Kidney glomerular epithelial cell (primary cell): ENCODE results near the gene ATP6V1E1.
"Not testable (repeated sequence)": the region's sequence is repeated elsewhere in the genome, so short reads cannot be mapped to it uniquely, and the experiment has no call there.

Experiments
- DNase-seq: peaks from one replicate; lab custom pipeline; 2025; lab: John Stamatoyannopoulos, UW

ATP6V1E1 gene

DNA sequence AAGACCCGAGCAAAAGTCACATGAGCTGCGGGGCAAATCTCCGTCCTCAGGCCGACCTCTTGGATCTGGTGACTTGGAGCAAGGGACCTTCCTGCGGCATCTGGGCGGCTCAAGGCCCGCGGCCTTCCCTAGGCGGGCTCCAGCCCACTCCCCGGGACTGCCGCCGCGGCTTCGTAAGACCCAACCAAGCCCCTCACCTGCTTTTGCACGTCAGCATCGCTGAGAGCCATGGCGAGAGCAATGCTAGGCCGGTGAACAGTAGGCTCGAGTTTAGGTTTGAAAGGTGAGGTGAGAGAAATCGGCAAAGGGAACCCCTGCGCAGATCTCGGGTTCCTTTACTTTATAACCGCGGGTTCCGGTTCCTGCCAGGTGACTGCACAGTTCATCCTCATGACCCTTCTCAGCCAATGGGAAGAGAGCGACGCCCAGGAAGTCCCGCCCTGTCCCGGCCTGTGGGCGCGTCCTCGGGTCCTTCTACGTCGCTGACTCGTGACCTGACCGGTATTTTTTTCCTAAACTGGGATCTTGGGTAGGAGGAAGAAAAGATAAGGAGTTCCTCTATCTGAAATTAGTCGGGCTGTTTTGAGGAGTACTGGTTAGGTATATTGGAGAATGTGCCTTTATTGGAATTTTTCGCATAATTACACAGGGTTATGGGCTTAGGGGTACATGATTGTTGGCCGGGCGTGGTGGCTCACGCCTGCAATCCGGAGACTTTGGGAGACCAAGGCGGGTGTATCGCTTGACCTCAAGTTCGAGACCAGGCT is at the start of gene ATP6V1E1:
Gene ATP6V1E1 (minus strand): TSS at position 344 of the 767 bp plus-strand sequence. CDS start 114 bp downstream, at position 230.
- peak; percentile 96 for DNase-seq

DNA sequence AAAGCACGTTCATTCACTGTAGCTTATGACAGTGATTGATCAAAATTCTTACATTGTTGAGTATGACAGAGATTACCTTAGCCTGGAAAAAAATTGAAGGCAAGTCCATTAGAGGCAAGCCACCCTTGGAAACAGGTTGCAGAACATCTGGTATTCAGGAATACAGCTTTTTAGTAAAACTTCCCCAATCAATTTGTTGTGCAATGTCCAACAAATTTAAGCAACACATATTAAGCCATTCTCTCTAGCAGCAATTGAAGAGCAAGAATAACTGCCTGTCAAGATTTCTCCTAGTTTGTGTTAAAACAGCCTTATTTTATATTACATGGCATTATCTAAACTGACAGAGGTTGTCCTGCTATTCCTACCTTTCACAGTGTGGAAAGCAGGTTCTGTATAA is 47.0 kb upstream of the ATP6V1E1 start:
- no peak for DNase-seq

GRCh38 chr22:17674152-17674551 is 45.6 kb upstream of the ATP6V1E1 start:
- no peak for DNase-seq

GRCh38 chr22:17672417-17672991 is 44.0 kb upstream of the ATP6V1E1 start:
- DNase-seq = no peak

DNA sequence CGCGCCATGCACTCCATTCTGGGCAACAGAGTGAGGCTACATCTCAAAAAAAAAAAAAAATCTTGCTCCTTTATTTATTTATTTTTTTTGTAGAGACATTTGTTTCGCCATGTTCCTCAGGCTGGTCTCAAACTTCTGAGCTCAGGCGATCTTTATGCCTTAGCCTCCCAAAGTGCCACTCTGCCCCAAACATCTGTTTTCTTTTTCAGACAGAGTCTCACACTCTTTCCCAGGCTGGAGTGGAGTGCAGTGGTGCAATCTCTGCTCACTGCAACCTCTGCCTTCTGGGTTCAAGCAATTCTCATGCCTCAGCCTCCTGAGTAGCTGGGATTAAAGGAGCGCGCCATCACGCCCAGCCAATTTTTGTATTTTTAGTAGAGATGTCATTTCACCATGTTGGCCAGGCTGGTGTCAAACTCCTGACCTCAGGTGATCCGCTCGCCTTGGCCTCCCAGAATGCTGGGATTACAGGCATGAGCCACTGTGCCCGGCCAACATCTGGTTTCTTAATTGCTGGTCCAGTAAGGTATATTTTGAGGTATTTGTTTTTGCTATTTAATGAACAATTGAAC is 43.1 kb upstream of the ATP6V1E1 start:
- DNase-seq = not testable (repeated sequence)

GRCh38 chr22:17665854-17666253 is 37.3 kb upstream of the ATP6V1E1 start:
- no peak for DNase-seq

DNA sequence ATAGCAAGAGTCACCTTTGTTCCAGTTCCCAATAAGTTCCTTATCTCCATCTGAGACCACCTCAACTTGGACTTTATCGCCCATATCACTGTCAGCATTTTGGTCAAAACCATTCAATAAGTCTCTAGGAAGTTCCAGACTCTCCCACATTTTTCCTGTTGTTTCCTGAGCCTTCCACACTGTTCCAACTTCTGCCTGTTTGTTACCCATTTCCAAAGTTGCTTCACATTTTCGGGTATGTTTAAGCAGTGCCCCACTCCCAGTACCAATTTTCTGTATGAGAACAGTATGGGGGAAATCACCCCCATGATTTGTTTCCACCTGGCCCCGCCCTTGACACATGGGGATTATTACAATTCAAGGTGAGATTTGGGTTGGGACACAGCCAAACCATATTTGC is 36.7 kb upstream of the ATP6V1E1 start:
- no peak for DNase-seq

GRCh38 chr22:17664414-17665055 is 36.0 kb upstream of the ATP6V1E1 start:
- DNase-seq = no peak

- DNase-seq = no peak
These were observed 28.4 kb upstream of the ATP6V1E1 start for GRCh38 chr22:17656870-17657395.

- no peak for DNase-seq
These were observed 26.7 kb upstream of the ATP6V1E1 start for GRCh38 chr22:17655289-17655688.

DNA sequence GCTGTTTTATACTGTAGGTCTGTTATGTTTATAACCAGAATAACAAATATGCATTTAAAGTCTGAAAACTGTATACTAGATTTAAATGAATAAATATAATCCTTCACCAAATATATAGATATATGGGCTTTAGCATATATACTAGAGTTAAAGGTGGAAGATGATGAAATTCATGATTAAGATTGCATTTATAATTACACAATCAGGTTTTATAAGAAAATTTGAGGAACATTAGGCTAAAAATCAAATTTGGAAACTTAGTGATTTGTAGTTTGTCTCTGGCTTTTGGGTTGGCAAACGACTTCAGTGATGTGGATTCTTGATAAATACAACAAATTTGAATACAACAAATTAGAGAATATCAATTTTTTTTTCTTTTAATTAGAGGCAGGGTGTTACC is 20.0 kb upstream of the ATP6V1E1 start:
- no peak for DNase-seq

DNA sequence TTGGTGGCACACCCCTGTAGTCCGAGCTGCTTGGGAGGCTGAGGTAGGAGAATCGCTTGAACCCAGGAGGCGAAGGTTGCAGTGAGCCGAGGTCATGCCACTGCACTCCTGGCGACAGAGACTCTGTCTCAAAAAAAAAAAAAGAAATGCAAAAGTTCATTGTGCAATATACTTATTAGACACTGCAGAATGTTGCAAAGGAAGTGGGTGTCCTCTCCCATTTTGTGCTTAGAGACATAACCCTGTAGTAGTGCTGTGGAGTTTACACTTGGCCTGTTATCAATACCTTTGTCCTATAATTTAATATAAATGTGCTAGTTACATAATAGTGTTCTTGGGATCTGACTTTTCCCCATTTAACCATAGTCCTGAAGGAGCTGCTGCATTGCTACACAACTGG is 19.4 kb upstream of the ATP6V1E1 start:
- no peak for DNase-seq

DNA sequence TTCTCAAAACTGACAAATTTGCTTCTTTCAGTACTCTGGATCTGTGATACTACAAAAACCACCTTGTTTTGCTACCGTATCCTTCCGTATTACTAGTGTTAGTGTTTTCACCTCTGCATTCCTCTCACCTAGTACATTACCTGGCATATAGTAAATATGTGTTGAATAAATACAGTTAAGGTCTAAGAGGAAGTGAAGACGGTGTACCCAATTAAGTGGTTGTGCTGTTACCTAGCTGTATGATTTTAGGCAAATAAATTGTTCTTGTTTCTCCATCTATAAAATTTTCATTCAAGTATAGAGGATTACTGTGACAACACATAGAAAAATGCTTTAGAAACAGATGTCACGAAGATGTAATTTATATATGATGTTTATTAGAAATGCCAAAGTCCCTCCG is 18.9 kb upstream of the ATP6V1E1 start:
- no peak for DNase-seq

GRCh38 chr22:17642357-17642756 is 13.8 kb upstream of the ATP6V1E1 start:
- DNase-seq = not testable (repeated sequence)

DNA sequence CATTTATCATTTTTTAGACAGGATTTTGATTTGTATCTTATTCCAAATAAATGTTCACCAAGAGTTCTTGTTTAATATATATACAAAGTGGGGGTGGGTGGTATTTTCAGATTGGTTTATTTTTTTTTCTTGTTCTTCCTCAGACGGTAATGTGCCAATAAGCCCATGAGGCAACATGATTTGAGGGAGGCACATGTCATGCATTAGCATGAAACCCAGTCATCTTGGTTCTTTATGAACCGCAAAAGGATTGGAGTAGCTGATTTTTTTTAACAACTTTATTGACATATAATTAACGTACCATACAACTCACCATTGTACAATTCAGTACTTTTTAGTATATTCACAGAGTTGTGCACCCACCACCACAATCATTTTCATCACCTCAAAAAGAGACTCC is 12.7 kb upstream of the ATP6V1E1 start:
- no peak for DNase-seq

- DNase-seq = peak; percentile 63
These were observed 10.7 kb upstream of the ATP6V1E1 start for GRCh38 chr22:17639247-17639741.

DNA sequence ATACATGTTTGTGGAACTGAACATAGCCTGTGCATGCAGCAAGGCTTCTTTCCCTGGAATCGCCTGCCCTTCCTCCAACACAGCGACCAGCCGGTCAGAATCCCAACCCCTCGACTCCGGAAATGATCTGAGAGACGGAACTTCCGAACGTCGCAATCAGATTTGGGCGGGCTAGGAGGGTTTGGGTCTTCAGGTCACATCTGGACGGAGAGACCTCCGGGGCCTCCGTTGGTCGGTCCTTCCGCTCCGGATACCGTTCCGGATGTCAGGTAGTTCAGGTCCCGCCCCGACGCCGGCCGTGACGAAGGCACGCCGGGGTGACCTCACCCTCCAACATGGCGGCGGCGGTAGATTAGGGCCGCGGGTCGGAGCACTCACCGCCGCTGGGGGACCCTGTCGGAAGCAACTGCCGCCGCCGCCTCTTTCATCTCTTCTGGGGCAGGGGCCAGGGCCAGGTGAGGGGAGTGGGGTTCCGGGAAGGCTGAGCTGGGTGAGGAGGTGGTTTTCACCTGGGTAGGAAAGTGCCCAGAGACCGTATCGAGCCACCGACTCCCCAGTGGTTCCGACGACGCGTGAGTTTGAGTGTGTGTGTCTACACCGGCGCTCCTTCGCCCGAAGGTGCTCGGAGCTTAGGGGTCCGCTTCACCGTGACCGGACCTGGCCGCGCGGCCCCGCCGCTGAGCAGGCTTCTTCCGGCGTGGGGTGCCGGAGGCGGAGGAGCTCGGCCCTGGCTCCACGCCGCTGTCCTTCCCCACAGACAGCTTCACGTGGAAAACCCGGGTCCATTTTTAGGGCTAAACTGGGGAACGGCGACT is 10.1 kb upstream of the ATP6V1E1 start, which contains the start of gene BCL2L13:
Gene BCL2L13 (plus strand): TSS at position 326 of the 815 bp plus-strand sequence. CDS start 16,955 bp downstream, outside the sequence.
- DNase-seq = peak; percentile 77

GRCh38 chr22:17638182-17638431 is 9.6 kb upstream of the ATP6V1E1 start:
- DNase-seq = peak; percentile 62

DNA sequence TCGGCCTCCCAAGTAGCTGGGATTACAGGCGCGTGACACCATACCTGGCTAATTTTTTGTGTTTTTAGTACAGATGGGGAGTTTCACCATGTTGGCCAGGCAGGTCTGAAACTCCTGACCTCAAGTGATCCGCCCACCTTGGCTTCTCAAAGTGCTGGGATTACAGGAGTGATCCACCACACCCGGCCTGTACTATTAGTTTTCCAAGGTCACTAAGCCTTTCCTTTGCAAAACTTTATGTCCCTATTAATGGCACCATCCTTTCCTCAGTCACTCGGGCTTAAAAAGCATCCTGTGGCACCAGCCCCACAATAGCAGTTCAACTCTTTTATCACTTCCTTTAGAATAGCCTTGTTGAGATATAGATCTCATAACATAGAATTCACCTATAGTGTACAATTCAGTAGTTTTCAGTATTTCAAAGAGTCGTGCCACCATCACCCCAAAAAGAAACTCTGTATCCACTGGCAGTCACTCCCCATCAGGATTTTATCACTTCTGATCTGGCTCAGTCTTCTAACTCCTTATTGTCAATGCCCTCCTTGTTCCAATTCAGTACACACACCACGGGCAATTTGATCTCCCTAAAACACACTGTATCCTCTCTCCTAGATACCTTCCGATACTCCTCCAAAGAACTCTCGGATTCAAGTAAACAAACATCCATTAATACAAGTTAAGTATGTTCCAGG is 9.1 kb upstream of the ATP6V1E1 start:
- no peak for DNase-seq

- DNase-seq = not testable (repeated sequence)
These were observed 8.3 kb upstream of the ATP6V1E1 start for GRCh38 chr22:17636850-17637249.

- peak; percentile 8 for DNase-seq
These were observed 6.1 kb upstream of the ATP6V1E1 start for GRCh38 chr22:17634696-17635095.
